Colonic mucosa (tissue), 4 donors: Measurements from ENCODE around the gene GNAQ. TPM values are rescaled to one million over a fixed set of nuclear protein-coding genes. Genes with fewer than 3 reads are reported as not detected.

Experiments
- DNase-seq: peaks from one replicate; pipeline ENCODE4 v3.0.0-alpha.2; 2020
- H3K27ac ChIP-seq: fragments of 200-600 bp; one replicate; pipeline ENCODE4 v1.8.0; 2021
- H3K27me3 ChIP-seq: fragments of 200-600 bp; one replicate; pipeline ENCODE4 v1.8.0; 2021
- H3K36me3 ChIP-seq: fragments of 200-600 bp; one replicate; pipeline ENCODE4 v1.8.0; 2021
- H3K4me1 ChIP-seq: fragments of 200-600 bp; one replicate; pipeline ENCODE4 v1.8.0; 2021; ENCODE audit warnings: mild to moderate bottlenecking
- H3K4me3 ChIP-seq: fragments of 200-600 bp; one replicate; pipeline ENCODE4 v1.8.0; 2021
- H3K9ac ChIP-seq, 2 donors: one replicate each; pipeline ENCODE4 v1.7.0; 2013; ENCODE audit warnings: control low read depth in 2 of 2, low read depth in 2 of 2, low read length in 2 of 2
- H3K9me3 ChIP-seq: fragments of 200-600 bp; one replicate; pipeline ENCODE4 v1.8.0; 2021
- intact Hi-C: fragments of 100-400 bp; cut with DNase I; formaldehyde crosslinking; loops from one replicate; pipeline ENCODE4 v1.14.1; 2022
- total RNA-seq, 2 donors: library from RNA; stranded (reverse); fragmentation: NEBNext Ultra II Directional in 1 of 2; extraction: Animal tissue kit (Norgen Biotek cat#: 25700) in 1 of 2; gene quantifications; one replicate each; pipeline ENCODE4 v1.2.1, GENCODE V29; 2021
- TF ChIP-seq, protein P1 (sequence below): fragments of 200-600 bp; IDR thresholded peaks from one replicate; pipeline ENCODE4 v1.8.0; 2022; ENCODE audit warnings: antibody characterized with exemption, mild to moderate bottlenecking
- donor health status: healthy.
- donor health status: DM: no; HTN: no; CAD: no.
- donor health status: DM: no; HTN: no; CAD: no.

The GNAQ gene
- total RNA-seq, 2 donors from 2014 or later: 75.6 to 105 TPM

DNA sequence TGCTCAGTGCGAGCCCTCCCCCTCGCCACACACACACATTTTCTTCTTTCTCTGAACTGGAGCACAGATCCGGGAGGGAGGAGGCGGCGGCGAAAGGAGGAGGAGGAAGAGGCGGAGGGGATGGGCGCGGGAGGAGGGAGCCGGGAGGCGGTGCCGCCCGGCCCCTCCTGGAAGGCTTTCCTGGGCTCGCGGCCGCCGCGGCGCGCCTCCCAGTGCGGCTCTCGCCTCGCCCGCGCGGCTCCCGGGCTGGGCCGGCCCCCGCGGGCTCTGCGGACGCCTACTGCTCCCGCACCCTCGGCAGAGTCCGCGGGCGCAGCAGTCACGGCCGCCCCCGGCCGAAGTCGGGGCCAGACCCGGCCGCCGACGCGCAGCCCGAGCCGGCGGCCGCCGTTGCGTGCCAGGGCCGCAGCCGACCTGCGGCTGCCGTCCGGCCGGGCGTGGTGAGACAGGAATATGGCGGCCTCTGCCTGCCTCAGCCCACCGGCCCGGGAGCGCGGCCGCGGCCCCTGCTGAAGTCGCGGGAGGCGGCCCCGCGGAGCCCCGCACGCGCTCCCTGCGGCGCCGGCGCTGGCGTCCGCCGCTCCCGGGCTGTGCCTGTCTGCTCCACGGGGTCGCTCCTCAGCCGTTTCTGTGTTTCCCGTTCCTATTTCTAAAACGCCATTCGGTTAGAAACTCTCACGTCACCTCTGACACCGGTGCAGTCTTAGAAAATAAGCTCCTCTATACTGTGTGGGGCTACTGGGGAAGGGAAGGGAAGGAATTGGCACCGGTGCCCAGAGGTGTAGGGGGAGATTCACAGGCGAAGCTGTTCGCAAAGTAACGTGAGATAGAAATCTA is 500 bp upstream of the GNAQ start:
- Histone ChIP-seq H3K4me3 (peak overlapping the region; percentile 37), H3K9me3 (no peaks in the 10 kb centered on the region), H3K4me1 (no peaks in the 10 kb centered on the region), H3K27me3 (no peaks in the 10 kb centered on the region), H3K27ac (peak overlapping the region; percentile 86), H3K9ac (peak overlapping the region; percentile 86 to 89), H3K36me3 (no peaks in the 10 kb centered on the region)
- DNase-seq: peak; percentile 93
- intact Hi-C loops: loop anchor here (5.0 to 10.0 kb wide), 5 partner anchors 55 to 857 kb away; partner anchors contain the start of gene VPS13A
- TF ChIP-seq, protein P1, sequence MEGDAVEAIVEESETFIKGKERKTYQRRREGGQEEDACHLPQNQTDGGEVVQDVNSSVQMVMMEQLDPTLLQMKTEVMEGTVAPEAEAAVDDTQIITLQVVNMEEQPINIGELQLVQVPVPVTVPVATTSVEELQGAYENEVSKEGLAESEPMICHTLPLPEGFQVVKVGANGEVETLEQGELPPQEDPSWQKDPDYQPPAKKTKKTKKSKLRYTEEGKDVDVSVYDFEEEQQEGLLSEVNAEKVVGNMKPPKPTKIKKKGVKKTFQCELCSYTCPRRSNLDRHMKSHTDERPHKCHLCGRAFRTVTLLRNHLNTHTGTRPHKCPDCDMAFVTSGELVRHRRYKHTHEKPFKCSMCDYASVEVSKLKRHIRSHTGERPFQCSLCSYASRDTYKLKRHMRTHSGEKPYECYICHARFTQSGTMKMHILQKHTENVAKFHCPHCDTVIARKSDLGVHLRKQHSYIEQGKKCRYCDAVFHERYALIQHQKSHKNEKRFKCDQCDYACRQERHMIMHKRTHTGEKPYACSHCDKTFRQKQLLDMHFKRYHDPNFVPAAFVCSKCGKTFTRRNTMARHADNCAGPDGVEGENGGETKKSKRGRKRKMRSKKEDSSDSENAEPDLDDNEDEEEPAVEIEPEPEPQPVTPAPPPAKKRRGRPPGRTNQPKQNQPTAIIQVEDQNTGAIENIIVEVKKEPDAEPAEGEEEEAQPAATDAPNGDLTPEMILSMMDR: no peak

GRCh38 chr9:78030553-78031443 is 813 bp downstream of the GNAQ start:
- intact Hi-C loops: loop anchor here (5.0 to 10.0 kb wide), 5 partner anchors 53 to 856 kb away; partner anchors contain the start of gene VPS13A
- TF ChIP-seq, protein P1: no peak

DNA sequence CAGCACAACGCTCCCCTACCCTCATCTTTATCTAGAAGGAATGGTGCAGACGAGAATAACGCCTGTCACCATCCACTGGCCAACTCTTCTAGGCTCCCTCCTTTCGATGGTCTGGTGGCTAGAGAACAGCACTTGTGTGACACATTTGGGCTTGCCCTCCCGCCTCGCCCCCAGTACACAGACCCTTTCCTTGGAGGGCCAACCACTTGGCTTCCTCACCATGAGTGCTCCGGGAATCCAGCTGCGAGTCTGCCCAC is 1.4 kb downstream of the GNAQ start:
- Histone ChIP-seq H3K27ac (peak overlapping the region; percentile 86), H3K9me3 (no peaks in the 10 kb centered on the region), H3K4me1 (peaks cover 3% of the 10 kb centered on the region), H3K4me3 (peak overlapping the region; percentile 60), H3K36me3 (no peaks in the 10 kb centered on the region), H3K27me3 (no peaks in the 10 kb centered on the region), H3K9ac (peak overlapping the region; percentile 72 to 97)
- intact Hi-C loops: loop anchor here (5.0 to 10.0 kb wide), 5 partner anchors 53 to 855 kb away; partner anchors contain the start of gene VPS13A
- peak; percentile 55 for DNase-seq
- TF ChIP-seq, protein P1: no peak

More at GRCh38 chr9:78030553-78031443, 813 bp downstream of the GNAQ start:
- Histone ChIP-seq H3K27me3 (no peaks in the 10 kb centered on the region), H3K9ac (peak overlapping the region; percentile 72 to 97), H3K4me3 (peak overlapping the region; percentile 60), H3K9me3 (no peaks in the 10 kb centered on the region), H3K36me3 (no peaks in the 10 kb centered on the region), H3K4me1 (peaks cover under 1% of the 10 kb centered on the region), H3K27ac (peak overlapping the region; percentile 86)
- peak; percentile 73 for DNase-seq

GRCh38 chr9:78029551-78030295 is 1.9 kb downstream of the GNAQ start:
- Histone ChIP-seq H3K36me3 (no peaks in the 10 kb centered on the region), H3K27me3 (no peaks in the 10 kb centered on the region), H3K9me3 (no peaks in the 10 kb centered on the region), H3K4me1 (peaks cover 3% of the 10 kb centered on the region), H3K9ac (peak overlapping the region; percentile 72 to 97), H3K27ac (peak overlapping the region; percentile 86), H3K4me3 (peak overlapping the region; percentile 60)
- TF ChIP-seq, protein P1: no peak
- DNase-seq: no peak
- intact Hi-C loops: loop anchor here (5.0 to 10.0 kb wide), 5 partner anchors 52 to 855 kb away; partner anchors contain the start of gene VPS13A

DNA sequence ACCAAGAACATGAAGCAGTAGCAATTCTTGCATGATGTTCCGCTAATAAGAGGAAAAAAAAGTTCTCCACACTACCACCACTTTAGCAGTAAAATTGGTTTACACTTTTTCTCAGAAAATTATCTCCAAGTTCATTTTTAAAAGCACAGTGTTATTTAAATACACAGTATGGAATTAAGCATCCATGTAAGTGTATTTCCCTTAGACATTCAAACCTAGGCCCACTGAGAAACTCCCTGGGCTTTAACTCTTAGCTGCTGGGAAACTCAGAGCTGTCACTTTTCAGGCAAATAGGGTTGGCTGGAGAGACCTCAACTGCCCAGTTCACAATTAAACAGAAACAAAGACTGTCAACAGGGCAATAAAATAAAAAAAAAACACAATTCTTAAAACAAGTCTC is 2.7 kb downstream of the GNAQ start:
- no peaks in the 10 kb centered on the region for H3K27me3 ChIP-seq
- H3K4me3 ChIP-seq: peak overlapping the region; percentile 19
- no peaks in the 10 kb centered on the region for H3K36me3 ChIP-seq
- no peak for DNase-seq
- peak overlapping the region in 1 of 2 donors; percentile 97 for H3K9ac ChIP-seq
- no peaks in the 10 kb centered on the region for H3K9me3 ChIP-seq
- peaks cover 3% of the 10 kb centered on the region for H3K4me1 ChIP-seq
- TF ChIP-seq, protein P1: no peak
- H3K27ac ChIP-seq: peak overlapping the region; percentile 86
- intact Hi-C loops: no loop called here
